K562 (cell line): Measurements from ENCODE around the gene KIF17. TPM values are rescaled to one million over a fixed set of nuclear protein-coding genes. Genes with fewer than 3 reads are reported as not detected.
A peak's percentile ranks its signal among the peaks of the same experiment; 100 is the strongest.

Experiments used
- ARID3B ChIP-seq: fragments of 250-450 bp; sonication (Bioruptor Pico); IDR thresholded peaks from 2 replicates; pipeline ENCODE4 v1.4.0; 2020; ENCODE audit warnings: borderline replicate concordance
- BCOR ChIP-seq: fragments of 450-650 bp; IDR thresholded peaks from 2 replicates; pipeline ENCODE4 v1.6.1; 2016
- BDP1 ChIP-seq: IDR thresholded peaks from 3 replicates; pipeline ENCODE4 v1.6.1; 2011; ENCODE audit not compliant: insufficient read length, insufficient read depth
- CEBPG ChIP-seq, 3 experiments: fragments of 200-800 bp in 1 of 3; sonication (Bioruptor generic) in 1 of 3; sonication (generic) in 1 of 3; formaldehyde crosslinking in 1 of 3; IDR thresholded peaks in 2 of 3; conservative IDR thresholded peaks in 1 of 3; 2 replicates each; pipeline versions ENCODE4 v1.6.1 to v1.8.0; 2016 to 2022; ENCODE audit warnings: missing compliant biosample characterization in 2 of 3, missing genetic modification characterization in 2 of 3, mild to moderate bottlenecking in 1 of 3, missing genetic modification reagents in 1 of 3
- CREBBP ChIP-seq: IDR thresholded peaks from one replicate; pipeline ENCODE4 v1.6.1; 2012; ENCODE audit warnings: low read depth, mild to moderate bottlenecking, control low read depth, inconsistent platforms, low read length
- DIDO1 ChIP-seq: fragments of 450-650 bp; IDR thresholded peaks from 2 replicates; pipeline ENCODE4 v1.6.1; 2016; ENCODE audit warnings: low read depth, missing biosample characterization, missing genetic modification characterization
- EGR1 ChIP-seq: fragments of 450-650 bp; conservative IDR thresholded peaks from 2 replicates; pipeline ENCODE4 v1.6.1; 2017; ENCODE audit warnings: mild to moderate bottlenecking
- EP300 ChIP-seq: IDR thresholded peaks from 2 replicates; pipeline ENCODE4 v1.6.1; 2012; ENCODE audit warnings: low read length, improper control_type of control experiment
- HDGF ChIP-seq: fragments of 450-650 bp; IDR thresholded peaks from 2 replicates; pipeline ENCODE4 v1.6.1; 2016
- PKNOX1 ChIP-seq: fragments of 450-650 bp; IDR thresholded peaks from 2 replicates; pipeline ENCODE4 v1.6.1; 2016
- PML ChIP-seq: IDR thresholded peaks from 2 replicates; pipeline ENCODE4 v1.6.1; 2012; ENCODE audit warnings: low read length, inconsistent platforms
- PTTG1 ChIP-seq: fragments of 450-650 bp; IDR thresholded peaks from 2 replicates; pipeline ENCODE4 v1.6.1; 2016; ENCODE audit warnings: low read depth, mild to moderate bottlenecking, missing genetic modification characterization, missing compliant biosample characterization
- RAD21 ChIP-seq, 2 experiments: fragments of 250-450 bp in 1 of 2; fragments of 450-650 bp in 1 of 2; sonication (Bioruptor Pico) in 1 of 2; formaldehyde crosslinking in 1 of 2; IDR thresholded peaks in 1 of 2; conservative IDR thresholded peaks in 1 of 2; 2 replicates each; pipeline versions ENCODE4 v1.4.0 to v1.8.0; 2020 to 2022; ENCODE audit warnings: mild to moderate bottlenecking in 2 of 2, moderate library complexity in 1 of 2
- RAD51 ChIP-seq: fragments of 450-650 bp; IDR thresholded peaks from 2 replicates; pipeline ENCODE4 v1.7.1; 2016; ENCODE audit warnings: low read depth, mild to moderate bottlenecking, borderline replicate concordance
- STAT5A ChIP-seq: IDR thresholded peaks from 2 replicates; pipeline ENCODE4 v1.6.1; 2012; ENCODE audit warnings: low read length, inconsistent platforms, borderline replicate concordance
- ZBTB17 ChIP-seq: fragments of 450-650 bp; formaldehyde crosslinking; IDR thresholded peaks from 2 replicates; pipeline ENCODE4 v1.4.0; 2020; ENCODE audit warnings: mild to moderate bottlenecking
- ZBTB7A ChIP-seq: IDR thresholded peaks from 2 replicates; pipeline ENCODE4 v1.6.1; 2011; ENCODE audit warnings: low read depth, mild to moderate bottlenecking, low read length, moderate library complexity, borderline replicate concordance; ENCODE audit not compliant: control insufficient read depth
- ZNF785 ChIP-seq: fragments of 250-450 bp; sonication (Bioruptor Pico); IDR thresholded peaks from 2 replicates; pipeline ENCODE4 v1.4.0; 2020; ENCODE audit warnings: mild to moderate bottlenecking
- polyA plus RNA-seq, 8 experiments: library from polyadenylated mRNA; depleted of rRNA in 4 of 8; stranded (reverse) in 5 of 8; unstranded in 3 of 8; fragments of >200 nt; fragmentation: Nextera tagmentation in 2 of 8; fragmentation: Illumina TruSeq in 1 of 8; extraction: Ambion mirVana in 2 of 8; extraction: Trizol in 1 of 8; gene quantifications; 2 replicates each; pipeline versions ENCODE4 v1.2.1 to v1.2.3, GENCODE V29; 2011 to 2014; ENCODE audit warnings: inconsistent platforms in 1 of 8, missing spikeins in 1 of 8
- total RNA-seq, 7 experiments: library from RNA; depleted of rRNA in 6 of 7; stranded (reverse); fragments of >200 nt in 6 of 7; fragmentation: Illumina TruSeq in 2 of 7; extraction: Trizol in 2 of 7; gene quantifications; 2 replicates each; pipeline versions ENCODE4 v1.2.1 to v1.2.3, GENCODE V29; 2011 to 2021; ENCODE audit warnings: low replicate concordance in 1 of 7
- TF ChIP-seq, protein P1 (sequence below): IDR thresholded peaks from 3 replicates; pipeline ENCODE4 v1.6.1; 2011; ENCODE audit warnings: borderline replicate concordance, mild to moderate bottlenecking, moderate library complexity; ENCODE audit not compliant: insufficient read length; ENCODE audit errors: extremely low read depth
- TF ChIP-seq, protein P2 (sequence below): sonication (generic); IDR thresholded peaks from 2 replicates; pipeline ENCODE4 v1.6.1; 2016
- TF ChIP-seq, protein P3 (sequence below): fragments of 200-800 bp; sonication (Bioruptor generic); IDR thresholded peaks from 2 replicates; pipeline ENCODE4 v1.6.1; 2017; ENCODE audit warnings: missing genetic modification characterization, missing compliant biosample characterization

Gene KIF17
- total and polyA plus RNA-seq, 9 of the 15 experiments (the other 6 are each of a cell fraction or from before 2014, with no cell fraction given) = 0.04 to 0.47 (median 0.18) TPM; not detected in 5

DNA sequence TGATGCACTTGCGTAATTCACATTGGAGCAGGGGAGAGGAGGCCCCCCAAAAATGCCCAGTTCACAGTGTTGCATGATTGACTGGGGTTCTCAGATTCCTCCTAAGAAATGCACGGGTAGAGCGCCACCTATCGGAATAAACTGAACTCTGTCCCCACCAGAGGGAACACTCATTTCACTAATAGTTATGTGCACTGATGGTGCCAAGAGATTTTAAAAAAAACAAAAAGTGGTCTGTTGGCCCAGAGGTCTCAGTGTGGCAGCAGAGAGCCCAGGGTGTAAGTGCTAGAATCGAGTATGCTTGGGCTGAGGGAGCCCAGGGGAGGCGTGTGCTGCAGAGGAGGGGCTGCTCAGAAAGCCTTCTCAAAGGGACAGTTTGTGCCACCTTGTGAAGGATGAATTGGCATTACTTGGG lies 77.6 kb downstream of the KIF17 start (continued):
- TF ChIP-seq, protein P1, sequence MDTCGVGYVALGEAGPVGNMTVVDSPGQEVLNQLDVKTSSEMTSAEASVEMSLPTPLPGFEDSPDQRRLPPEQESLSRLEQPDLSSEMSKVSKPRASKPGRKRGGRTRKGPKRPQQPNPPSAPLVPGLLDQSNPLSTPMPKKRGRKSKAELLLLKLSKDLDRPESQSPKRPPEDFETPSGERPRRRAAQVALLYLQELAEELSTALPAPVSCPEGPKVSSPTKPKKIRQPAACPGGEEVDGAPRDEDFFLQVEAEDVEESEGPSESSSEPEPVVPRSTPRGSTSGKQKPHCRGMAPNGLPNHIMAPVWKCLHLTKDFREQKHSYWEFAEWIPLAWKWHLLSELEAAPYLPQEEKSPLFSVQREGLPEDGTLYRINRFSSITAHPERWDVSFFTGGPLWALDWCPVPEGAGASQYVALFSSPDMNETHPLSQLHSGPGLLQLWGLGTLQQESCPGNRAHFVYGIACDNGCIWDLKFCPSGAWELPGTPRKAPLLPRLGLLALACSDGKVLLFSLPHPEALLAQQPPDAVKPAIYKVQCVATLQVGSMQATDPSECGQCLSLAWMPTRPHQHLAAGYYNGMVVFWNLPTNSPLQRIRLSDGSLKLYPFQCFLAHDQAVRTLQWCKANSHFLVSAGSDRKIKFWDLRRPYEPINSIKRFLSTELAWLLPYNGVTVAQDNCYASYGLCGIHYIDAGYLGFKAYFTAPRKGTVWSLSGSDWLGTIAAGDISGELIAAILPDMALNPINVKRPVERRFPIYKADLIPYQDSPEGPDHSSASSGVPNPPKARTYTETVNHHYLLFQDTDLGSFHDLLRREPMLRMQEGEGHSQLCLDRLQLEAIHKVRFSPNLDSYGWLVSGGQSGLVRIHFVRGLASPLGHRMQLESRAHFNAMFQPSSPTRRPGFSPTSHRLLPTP = no peak
- TF ChIP-seq, protein P2, sequence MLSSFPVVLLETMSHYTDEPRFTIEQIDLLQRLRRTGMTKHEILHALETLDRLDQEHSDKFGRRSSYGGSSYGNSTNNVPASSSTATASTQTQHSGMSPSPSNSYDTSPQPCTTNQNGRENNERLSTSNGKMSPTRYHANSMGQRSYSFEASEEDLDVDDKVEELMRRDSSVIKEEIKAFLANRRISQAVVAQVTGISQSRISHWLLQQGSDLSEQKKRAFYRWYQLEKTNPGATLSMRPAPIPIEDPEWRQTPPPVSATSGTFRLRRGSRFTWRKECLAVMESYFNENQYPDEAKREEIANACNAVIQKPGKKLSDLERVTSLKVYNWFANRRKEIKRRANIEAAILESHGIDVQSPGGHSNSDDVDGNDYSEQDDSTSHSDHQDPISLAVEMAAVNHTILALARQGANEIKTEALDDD = no peak
- TF ChIP-seq CEBPG (CRISPR knock-in tag; IDR thresholded peaks at IDR 0.05) = no peak
- TF ChIP-seq CEBPG (tag; conservative IDR thresholded peaks at IDR 0.05 in 1 of 2, IDR thresholded peaks at IDR 0.05 in 1 of 2) = peak; percentile 33 to 37; a peak in 1 of 4 replicates
- no peak for TF ChIP-seq CREBBP
- TF ChIP-seq ZBTB7A = no peak
- TF ChIP-seq PKNOX1 = peak; percentile 84
- TF ChIP-seq RAD21 (CRISPR knock-in tag; conservative IDR thresholded peaks at IDR 0.05 in 1 of 2, IDR thresholded peaks at IDR 0.05 in 1 of 2) = peak; percentile 79 to 86
- TF ChIP-seq BCOR = no peak
- TF ChIP-seq ZBTB17 (CRISPR knock-in tag) = no peak
- no peak for TF ChIP-seq BDP1
- TF ChIP-seq RAD51 = no peak
- no peak for TF ChIP-seq DIDO1
- TF ChIP-seq HDGF = no peak
- no peak for TF ChIP-seq EP300
- TF ChIP-seq, protein P3, sequence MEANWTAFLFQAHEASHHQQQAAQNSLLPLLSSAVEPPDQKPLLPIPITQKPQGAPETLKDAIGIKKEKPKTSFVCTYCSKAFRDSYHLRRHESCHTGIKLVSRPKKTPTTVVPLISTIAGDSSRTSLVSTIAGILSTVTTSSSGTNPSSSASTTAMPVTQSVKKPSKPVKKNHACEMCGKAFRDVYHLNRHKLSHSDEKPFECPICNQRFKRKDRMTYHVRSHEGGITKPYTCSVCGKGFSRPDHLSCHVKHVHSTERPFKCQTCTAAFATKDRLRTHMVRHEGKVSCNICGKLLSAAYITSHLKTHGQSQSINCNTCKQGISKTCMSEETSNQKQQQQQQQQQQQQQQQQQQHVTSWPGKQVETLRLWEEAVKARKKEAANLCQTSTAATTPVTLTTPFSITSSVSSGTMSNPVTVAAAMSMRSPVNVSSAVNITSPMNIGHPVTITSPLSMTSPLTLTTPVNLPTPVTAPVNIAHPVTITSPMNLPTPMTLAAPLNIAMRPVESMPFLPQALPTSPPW (CRISPR knock-in tag) = no peak
- no peak for TF ChIP-seq ARID3B (CRISPR knock-in tag)
- TF ChIP-seq EGR1 = no peak
- TF ChIP-seq STAT5A = no peak
- TF ChIP-seq ZNF785 (CRISPR knock-in tag) = no peak
- TF ChIP-seq PTTG1 (tag) = no peak
- TF ChIP-seq PML = no peak
